HepG2 (cell line): ENCODE measurements around the gene WNT10A. TPM values are rescaled to one million over a fixed set of nuclear protein-coding genes. Genes with fewer than 3 reads are reported as not detected.

Source experiments
- AGO1 ChIP-seq: fragments of 200-400 bp; formaldehyde crosslinking; IDR thresholded peaks from 2 replicates; pipeline ENCODE4 v1.6.1; 2017; ENCODE audit warnings: mild to moderate bottlenecking, low read depth, low read length, moderate library complexity; ENCODE audit not compliant: poor library complexity, severe bottlenecking
- FOXC1 ChIP-seq: sonication (generic); formaldehyde crosslinking; IDR thresholded peaks from 2 replicates; pipeline ENCODE4 v1.8.0; 2022; ENCODE audit warnings: mild to moderate bottlenecking, missing genetic modification reagents, borderline replicate concordance
- HMG20A ChIP-seq: IDR thresholded peaks from 2 replicates; pipeline ENCODE4 v1.6.1; 2016; ENCODE audit warnings: borderline replicate concordance
- KAT7 ChIP-seq: IDR thresholded peaks from 2 replicates; pipeline ENCODE4 v1.6.1; 2018; ENCODE audit warnings: borderline replicate concordance, missing compliant biosample characterization
- NFYB ChIP-seq: sonication (generic); formaldehyde crosslinking; IDR thresholded peaks from 2 replicates; pipeline ENCODE4 v1.4.0; 2020; ENCODE audit warnings: missing genetic modification reagents
- SALL1 ChIP-seq: sonication (generic); formaldehyde crosslinking; IDR thresholded peaks from 2 replicates; pipeline ENCODE4 v1.8.0; 2022; ENCODE audit warnings: mild to moderate bottlenecking, missing genetic modification reagents
- SP4 ChIP-seq: sonication (generic); formaldehyde crosslinking; IDR thresholded peaks from 2 replicates; pipeline ENCODE4 v1.8.1; 2023; ENCODE audit warnings: mild to moderate bottlenecking, missing genetic modification reagents
- XRCC5 ChIP-seq: fragments of 200-400 bp; formaldehyde crosslinking; optimal IDR thresholded peaks from 2 replicates; pipeline ENCODE3; 2017; ENCODE audit warnings: mild to moderate bottlenecking, low read length
- YY1 ChIP-seq: IDR thresholded peaks from 2 replicates; pipeline ENCODE4 v1.6.1; 2011; ENCODE audit warnings: low read length, low read depth, moderate library complexity, mild to moderate bottlenecking; ENCODE audit not compliant: insufficient read depth, insufficient replicate concordance
- ZBTB33 ChIP-seq: sonication (generic); formaldehyde crosslinking; IDR thresholded peaks from 2 replicates; pipeline ENCODE4 v1.4.0; 2020; ENCODE audit warnings: missing genetic modification reagents
- ZNF205 ChIP-seq: IDR thresholded peaks from 2 replicates; pipeline ENCODE4 v1.6.1; 2018; ENCODE audit warnings: missing biosample characterization, missing genetic modification reagents
- ZNF225 ChIP-seq: sonication (generic); formaldehyde crosslinking; IDR thresholded peaks from 2 replicates; pipeline ENCODE4 v1.4.0; 2020; ENCODE audit warnings: mild to moderate bottlenecking, missing genetic modification reagents
- ZNF816 ChIP-seq: sonication (generic); formaldehyde crosslinking; IDR thresholded peaks from 2 replicates; pipeline ENCODE4 v1.8.0; 2022; ENCODE audit warnings: missing genetic modification reagents, mild to moderate bottlenecking, borderline replicate concordance
- polyA plus RNA-seq, 8 experiments: library from polyadenylated mRNA; depleted of rRNA in 3 of 8; stranded (reverse) in 7 of 8; unstranded in 1 of 8; fragments of >200 nt; fragmentation: Illumina TruSeq in 4 of 8; extraction: Trizol in 4 of 8; gene quantifications; 2 replicates each; pipeline versions ENCODE4 v1.2.1 to v1.2.3, GENCODE V29; 2011 to 2016; ENCODE audit warnings: low read depth in 4 of 8, missing spikeins in 1 of 8, mixed read lengths in 1 of 8; ENCODE audit not compliant: insufficient read depth in 1 of 8
- total RNA-seq, 5 experiments: library from RNA; depleted of rRNA; stranded (reverse); fragments of >200 nt; fragmentation: Illumina TruSeq; extraction: Trizol; gene quantifications; 2 replicates each; pipeline ENCODE4 v1.2.3, GENCODE V29; 2016; ENCODE audit warnings: low read depth in 1 of 5
- TF ChIP-seq, protein P1 (sequence below): sonication (generic); formaldehyde crosslinking; IDR thresholded peaks from 2 replicates; pipeline ENCODE4 v1.5.0; 2020; ENCODE audit warnings: mild to moderate bottlenecking, missing genetic modification reagents
- TF ChIP-seq, protein P2 (sequence below): sonication (generic); formaldehyde crosslinking; IDR thresholded peaks from 2 replicates; pipeline ENCODE4 v1.4.0; 2020; ENCODE audit warnings: mild to moderate bottlenecking, missing genetic modification reagents
- TF ChIP-seq, protein P3 (sequence below): IDR thresholded peaks from 2 replicates; pipeline ENCODE4 v1.6.1; 2016; ENCODE audit warnings: missing compliant biosample characterization, missing genetic modification reagents, borderline replicate concordance

WNT10A gene
- total and polyA plus RNA-seq, 2 of the 13 experiments (the other 11 are each of a cell fraction or from before 2014, with no cell fraction given) = 0.03 TPM; not detected in 1

DNA sequence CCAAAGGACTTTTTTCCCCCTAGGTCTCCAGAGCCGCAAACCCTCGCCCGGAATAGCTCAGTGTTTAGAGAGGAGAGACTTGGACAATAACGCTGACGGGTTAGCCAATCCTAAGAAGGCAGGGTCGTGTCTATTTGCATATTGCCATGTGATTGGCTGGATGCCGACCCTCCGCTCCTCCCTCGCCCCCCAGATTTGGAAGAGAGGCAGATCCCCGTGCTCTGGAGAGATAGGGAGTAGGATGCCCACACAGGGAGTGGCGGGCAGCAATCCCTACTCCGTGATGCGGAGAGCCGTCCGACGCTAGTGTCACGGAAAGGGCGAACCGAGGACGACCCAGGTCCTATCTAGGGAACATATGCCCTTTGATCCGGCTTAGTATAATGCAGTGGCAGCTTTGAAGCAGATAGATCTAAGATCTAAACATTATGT is 19.7 kb upstream of the WNT10A start (continued):
- TF ChIP-seq, protein P1, sequence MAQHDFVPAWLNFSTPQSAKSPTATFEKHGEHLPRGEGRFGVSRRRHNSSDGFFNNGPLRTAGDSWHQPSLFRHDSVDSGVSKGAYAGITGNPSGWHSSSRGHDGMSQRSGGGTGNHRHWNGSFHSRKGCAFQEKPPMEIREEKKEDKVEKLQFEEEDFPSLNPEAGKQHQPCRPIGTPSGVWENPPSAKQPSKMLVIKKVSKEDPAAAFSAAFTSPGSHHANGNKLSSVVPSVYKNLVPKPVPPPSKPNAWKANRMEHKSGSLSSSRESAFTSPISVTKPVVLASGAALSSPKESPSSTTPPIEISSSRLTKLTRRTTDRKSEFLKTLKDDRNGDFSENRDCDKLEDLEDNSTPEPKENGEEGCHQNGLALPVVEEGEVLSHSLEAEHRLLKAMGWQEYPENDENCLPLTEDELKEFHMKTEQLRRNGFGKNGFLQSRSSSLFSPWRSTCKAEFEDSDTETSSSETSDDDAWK (CRISPR knock-in tag) = no peak
- TF ChIP-seq SP4 (CRISPR knock-in tag) (peak; percentile 34; the same call in 1 of the 2 replicates), ZNF816 (CRISPR knock-in tag) (no peak), ZNF225 (0 out of 2 replicates have a peak, but pooled peaks have one; percentile 24), YY1 (no peak), KAT7 (no peak), FOXC1 (CRISPR knock-in tag) (no peak), HMG20A (CRISPR knock-in tag) (no peak), XRCC5 (peak; percentile 29), ZNF205 (CRISPR knock-in tag) (no peak), ZBTB33 (CRISPR knock-in tag) (no peak), NFYB (CRISPR knock-in tag) (peak; percentile 48; the same call in 1 of the 2 replicates), AGO1 (no peak), SALL1 (CRISPR knock-in tag) (peak; percentile 16; the same call in 1 of the 2 replicates)
- TF ChIP-seq, protein P2, sequence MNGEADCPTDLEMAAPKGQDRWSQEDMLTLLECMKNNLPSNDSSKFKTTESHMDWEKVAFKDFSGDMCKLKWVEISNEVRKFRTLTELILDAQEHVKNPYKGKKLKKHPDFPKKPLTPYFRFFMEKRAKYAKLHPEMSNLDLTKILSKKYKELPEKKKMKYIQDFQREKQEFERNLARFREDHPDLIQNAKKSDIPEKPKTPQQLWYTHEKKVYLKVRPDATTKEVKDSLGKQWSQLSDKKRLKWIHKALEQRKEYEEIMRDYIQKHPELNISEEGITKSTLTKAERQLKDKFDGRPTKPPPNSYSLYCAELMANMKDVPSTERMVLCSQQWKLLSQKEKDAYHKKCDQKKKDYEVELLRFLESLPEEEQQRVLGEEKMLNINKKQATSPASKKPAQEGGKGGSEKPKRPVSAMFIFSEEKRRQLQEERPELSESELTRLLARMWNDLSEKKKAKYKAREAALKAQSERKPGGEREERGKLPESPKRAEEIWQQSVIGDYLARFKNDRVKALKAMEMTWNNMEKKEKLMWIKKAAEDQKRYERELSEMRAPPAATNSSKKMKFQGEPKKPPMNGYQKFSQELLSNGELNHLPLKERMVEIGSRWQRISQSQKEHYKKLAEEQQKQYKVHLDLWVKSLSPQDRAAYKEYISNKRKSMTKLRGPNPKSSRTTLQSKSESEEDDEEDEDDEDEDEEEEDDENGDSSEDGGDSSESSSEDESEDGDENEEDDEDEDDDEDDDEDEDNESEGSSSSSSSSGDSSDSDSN (CRISPR knock-in tag) = peak; percentile 29; the same call in 1 of the 2 replicates
- TF ChIP-seq, protein P3, sequence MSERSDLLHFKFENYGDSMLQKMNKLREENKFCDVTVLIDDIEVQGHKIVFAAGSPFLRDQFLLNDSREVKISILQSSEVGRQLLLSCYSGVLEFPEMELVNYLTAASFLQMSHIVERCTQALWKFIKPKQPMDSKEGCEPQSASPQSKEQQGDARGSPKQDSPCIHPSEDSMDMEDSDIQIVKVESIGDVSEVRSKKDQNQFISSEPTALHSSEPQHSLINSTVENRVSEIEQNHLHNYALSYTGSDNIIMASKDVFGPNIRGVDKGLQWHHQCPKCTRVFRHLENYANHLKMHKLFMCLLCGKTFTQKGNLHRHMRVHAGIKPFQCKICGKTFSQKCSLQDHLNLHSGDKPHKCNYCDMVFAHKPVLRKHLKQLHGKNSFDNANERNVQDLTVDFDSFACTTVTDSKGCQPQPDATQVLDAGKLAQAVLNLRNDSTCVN = peak; percentile 82
